ENCODE results near the gene CNGA3.

CNGA3 gene

GRCh38 chr2:98327776-98328175 lies 18.5 kb upstream of the CNGA3 start:
- DNase-seq = no peak

GRCh38 chr2:98329549-98329948 lies 16.7 kb upstream of the CNGA3 start:
- no peak for DNase-seq

GRCh38 chr2:98332989-98333388 lies 13.3 kb upstream of the CNGA3 start:
- no peak for DNase-seq

GRCh38 chr2:98333922-98334321 lies 12.3 kb upstream of the CNGA3 start:
- no peak for DNase-seq

GRCh38 chr2:98334439-98335078 lies 11.7 kb upstream of the CNGA3 start:
- peak in 3 of 56 donors; percentile 6 to 9 (median 8) for DNase-seq

- no peak for DNase-seq
Observed at GRCh38 chr2:98335271-98335670, 11.0 kb upstream of the CNGA3 start.

- no peak for DNase-seq
Observed at GRCh38 chr2:98341241-98341640, 5.0 kb upstream of the CNGA3 start.

GRCh38 chr2:98343285-98343684 lies 3.0 kb upstream of the CNGA3 start:
- no peak for DNase-seq

- DNase-seq = no peak
Observed at GRCh38 chr2:98347298-98348065, 1.2 kb downstream of the CNGA3 start.

- DNase-seq = peak in 14 of 56 donors; percentile 12 to 48 (median 21)
Observed at GRCh38 chr2:98348066-98348561, 1.9 kb downstream of the CNGA3 start.

GRCh38 chr2:98350411-98350810 lies 4.2 kb downstream of the CNGA3 start:
- DNase-seq = no peak

GRCh38 chr2:98355881-98356280 lies 9.6 kb downstream of the CNGA3 start:
- no peak for DNase-seq

- no peak for DNase-seq
Observed at GRCh38 chr2:98356729-98357128, 10.5 kb downstream of the CNGA3 start.

- no peak for DNase-seq
Observed at GRCh38 chr2:98357849-98358248, 11.6 kb downstream of the CNGA3 start.

GRCh38 chr2:98359986-98360385 lies 13.7 kb downstream of the CNGA3 start:
- DNase-seq = no peak

- DNase-seq = no peak
Observed at GRCh38 chr2:98367721-98368120, 21.5 kb downstream of the CNGA3 start.

- DNase-seq = no peak
Observed at GRCh38 chr2:98369710-98370239, 23.5 kb downstream of the CNGA3 start.

- no peak for DNase-seq
Observed at GRCh38 chr2:98372121-98372520, 25.9 kb downstream of the CNGA3 start.

- DNase-seq = no peak
Observed at GRCh38 chr2:98372579-98372978, 26.3 kb downstream of the CNGA3 start.

GRCh38 chr2:98374286-98374685 lies 28.0 kb downstream of the CNGA3 start:
- DNase-seq = no peak

GRCh38 chr2:98374958-98375570 lies 28.8 kb downstream of the CNGA3 start:
- DNase-seq = peak in 29 of 56 donors; percentile 5 to 72 (median 31)

GRCh38 chr2:98376301-98376910 lies 30.1 kb downstream of the CNGA3 start:
- no peak for DNase-seq

Measured in nucleus accumbens (tissue), 56 donors.